GM10248 (cell line): ENCODE data around the gene JAGN1.
A peak's percentile ranks its signal among the peaks of the same experiment; 100 is the strongest.

Experiments used
- CTCF ChIA-PET: fragments of 300-600 bp; sonication (Branson Sonifier 250); formaldehyde crosslinking; extraction: SDS; loops from one replicate; lab custom pipeline; 2021; ENCODE audit warnings: antibody characterized with exemption; lab: Yijun Ruan, JAX
- POLR2A ChIA-PET: fragments of 350-650 bp; sonication (Branson Sonifier 250); formaldehyde crosslinking; extraction: SDS; loops from one replicate; lab custom pipeline; 2020; ENCODE audit warnings: antibody characterized with exemption; lab: Yijun Ruan, JAX
- DNase-seq: peaks from one replicate; pipeline ENCODE4 v3.0.0; 2012; ENCODE audit errors: extremely low spot score
- TF ChIP-seq, protein P1 (sequence below): IDR thresholded peaks from 2 replicates; pipeline ENCODE4 v1.5.1; 2012; ENCODE audit warnings: mild to moderate bottlenecking, low read depth; ENCODE audit errors: extremely low read depth, missing control alignments, control extremely low read depth

The JAGN1 gene

DNA sequence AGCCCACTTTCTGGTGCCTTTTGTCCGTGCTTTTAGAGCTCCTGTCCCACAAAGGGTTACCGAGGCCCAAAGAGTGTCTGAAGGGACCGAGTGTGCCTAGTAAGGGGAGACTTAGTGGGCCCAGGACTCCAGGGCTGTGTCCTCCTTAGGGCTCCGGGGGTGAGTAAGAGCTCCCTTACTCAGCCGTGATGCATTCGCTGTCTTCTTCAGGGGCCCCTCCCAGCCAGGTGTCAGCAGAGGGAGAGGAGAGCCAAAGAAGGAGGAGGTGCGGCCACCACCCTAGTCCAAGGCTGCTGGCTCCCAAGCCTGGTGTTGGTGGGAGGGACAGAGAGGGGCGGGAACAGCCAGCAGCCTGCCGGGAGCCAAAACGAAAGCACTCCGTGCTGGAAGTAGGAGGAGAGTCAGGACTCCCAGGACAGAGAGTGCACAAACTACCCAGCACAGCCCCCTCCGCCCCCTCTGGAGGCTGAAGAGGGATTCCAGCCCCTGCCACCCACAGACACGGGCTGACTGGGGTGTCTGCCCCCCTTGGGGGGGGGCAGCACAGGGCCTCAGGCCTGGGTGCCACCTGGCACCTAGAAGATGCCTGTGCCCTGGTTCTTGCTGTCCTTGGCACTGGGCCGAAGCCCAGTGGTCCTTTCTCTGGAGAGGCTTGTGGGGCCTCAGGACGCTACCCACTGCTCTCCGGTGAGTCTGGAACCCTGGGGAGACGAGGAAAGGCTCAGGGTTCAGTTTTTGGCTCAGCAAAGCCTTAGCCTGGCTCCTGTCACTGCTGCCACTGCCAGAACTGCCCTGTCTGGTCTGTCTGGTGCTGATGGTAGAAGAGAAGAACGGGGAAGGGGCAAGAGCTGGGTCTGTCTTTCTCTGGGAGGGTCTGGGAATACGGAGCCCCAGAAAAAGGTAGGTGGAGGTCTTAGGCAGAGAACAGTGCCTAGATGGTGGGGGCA lies 26.6 kb downstream of the JAGN1 start, which contains the start of gene IL17RC:
Gene IL17RC (plus strand): TSS at position 365 of the 947 bp plus-strand sequence. CDS start 218 bp downstream, at position 583.
- POLR2A ChIA-PET, result interaction anchor here (1.1 kb wide), 1 partner anchor 14 kb away, joined by 3 read pairs; no protein-coding TSS in a partner anchor

DNA sequence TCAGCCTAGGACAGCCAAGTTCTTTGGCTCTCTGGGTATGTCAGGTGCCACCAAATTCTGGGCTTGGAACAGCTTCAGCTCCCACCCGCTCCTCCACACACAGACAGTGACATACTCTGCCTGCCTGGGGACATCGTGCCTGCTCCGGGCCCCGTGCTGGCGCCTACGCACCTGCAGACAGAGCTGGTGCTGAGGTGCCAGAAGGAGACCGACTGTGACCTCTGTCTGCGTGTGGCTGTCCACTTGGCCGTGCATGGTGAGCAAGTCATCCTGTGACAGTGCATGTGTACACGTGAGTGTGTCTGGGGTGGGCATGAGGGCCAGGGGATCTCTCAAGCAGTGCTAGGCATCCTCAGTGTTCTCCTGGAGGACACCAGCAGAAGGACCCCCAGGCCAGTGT lies 27.4 kb downstream of the JAGN1 start:
- ChIA-PET POLR2A (interaction anchor here (0.5 kb wide), 1 partner anchor 8 kb away, joined by 3 read pairs; no protein-coding TSS in a partner anchor), CTCF (no interaction called here)
- TF ChIP-seq, protein P1, sequence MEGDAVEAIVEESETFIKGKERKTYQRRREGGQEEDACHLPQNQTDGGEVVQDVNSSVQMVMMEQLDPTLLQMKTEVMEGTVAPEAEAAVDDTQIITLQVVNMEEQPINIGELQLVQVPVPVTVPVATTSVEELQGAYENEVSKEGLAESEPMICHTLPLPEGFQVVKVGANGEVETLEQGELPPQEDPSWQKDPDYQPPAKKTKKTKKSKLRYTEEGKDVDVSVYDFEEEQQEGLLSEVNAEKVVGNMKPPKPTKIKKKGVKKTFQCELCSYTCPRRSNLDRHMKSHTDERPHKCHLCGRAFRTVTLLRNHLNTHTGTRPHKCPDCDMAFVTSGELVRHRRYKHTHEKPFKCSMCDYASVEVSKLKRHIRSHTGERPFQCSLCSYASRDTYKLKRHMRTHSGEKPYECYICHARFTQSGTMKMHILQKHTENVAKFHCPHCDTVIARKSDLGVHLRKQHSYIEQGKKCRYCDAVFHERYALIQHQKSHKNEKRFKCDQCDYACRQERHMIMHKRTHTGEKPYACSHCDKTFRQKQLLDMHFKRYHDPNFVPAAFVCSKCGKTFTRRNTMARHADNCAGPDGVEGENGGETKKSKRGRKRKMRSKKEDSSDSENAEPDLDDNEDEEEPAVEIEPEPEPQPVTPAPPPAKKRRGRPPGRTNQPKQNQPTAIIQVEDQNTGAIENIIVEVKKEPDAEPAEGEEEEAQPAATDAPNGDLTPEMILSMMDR, result no peak
- DNase-seq, result no peak

More for the DNA sequence above, 26.6 kb downstream of the JAGN1 start, which contains the start of gene IL17RC:
- no peak for DNase-seq
- CTCF ChIA-PET, result interaction anchor here (1.2 to 1.8 kb wide), 3 partner anchors 8 to 16 kb away, joined by 3 to 8 read pairs (median 5); partner anchors contain the start of gene CRELD1
- TF ChIP-seq, protein P1, result no peak

DNA sequence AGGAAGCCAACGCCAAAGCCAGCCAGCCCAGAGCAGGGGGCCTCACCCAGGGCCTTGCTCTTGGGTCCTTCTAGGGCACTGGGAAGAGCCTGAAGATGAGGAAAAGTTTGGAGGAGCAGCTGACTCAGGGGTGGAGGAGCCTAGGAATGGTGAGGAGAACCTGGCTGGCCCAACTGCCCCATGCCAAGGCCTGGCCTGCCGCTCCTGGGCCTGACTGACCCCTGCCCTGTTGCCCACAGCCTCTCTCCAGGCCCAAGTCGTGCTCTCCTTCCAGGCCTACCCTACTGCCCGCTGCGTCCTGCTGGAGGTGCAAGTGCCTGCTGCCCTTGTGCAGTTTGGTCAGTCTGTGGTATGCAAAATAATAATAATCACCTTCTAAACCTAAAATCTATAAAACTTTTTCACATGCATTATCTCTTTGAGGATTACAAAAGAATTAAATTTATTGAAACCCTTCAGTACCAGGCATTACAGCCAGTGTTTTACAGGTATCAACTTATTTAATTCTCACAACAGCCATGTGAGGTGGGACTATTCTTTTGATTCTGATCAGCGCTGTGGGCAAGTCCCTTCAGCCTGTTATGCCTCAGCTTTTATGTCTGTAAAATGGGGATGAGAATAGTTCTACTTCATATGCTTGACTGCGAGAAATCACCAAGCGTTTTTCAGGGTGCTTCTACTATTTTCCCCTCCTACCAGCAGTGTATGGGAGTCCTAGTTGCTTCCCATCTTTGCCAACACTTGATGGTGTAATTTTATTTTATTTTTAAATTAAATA lies 28.0 kb downstream of the JAGN1 start:
- no peak for DNase-seq
- TF ChIP-seq, protein P1, result no peak
- CTCF ChIA-PET, result no interaction called here
- POLR2A ChIA-PET, result interaction anchor here (0.5 kb wide), 1 partner anchor 8 kb away, joined by 3 read pairs; no protein-coding TSS in a partner anchor

DNA sequence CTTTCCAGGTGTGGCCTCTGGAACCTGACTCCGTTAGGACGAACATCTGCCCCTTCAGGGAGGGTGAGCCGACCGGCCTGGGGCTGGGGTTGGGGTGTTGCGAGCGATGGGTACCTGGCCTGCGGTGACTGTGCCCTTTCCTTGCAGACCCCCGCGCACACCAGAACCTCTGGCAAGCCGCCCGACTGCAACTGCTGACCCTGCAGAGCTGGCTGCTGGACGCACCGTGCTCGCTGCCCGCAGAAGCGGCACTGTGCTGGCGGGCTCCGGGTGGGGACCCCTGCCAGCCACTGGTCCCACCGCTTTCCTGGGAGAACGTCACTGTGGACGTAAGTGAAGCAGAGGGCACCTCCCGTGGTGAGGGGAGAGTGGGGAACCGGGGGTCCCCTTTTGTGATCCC lies 37.7 kb downstream of the JAGN1 start:
- TF ChIP-seq, protein P1, result no peak
- ChIA-PET CTCF (no interaction called here), POLR2A (no interaction called here)
- DNase-seq, result no peak

DNA sequence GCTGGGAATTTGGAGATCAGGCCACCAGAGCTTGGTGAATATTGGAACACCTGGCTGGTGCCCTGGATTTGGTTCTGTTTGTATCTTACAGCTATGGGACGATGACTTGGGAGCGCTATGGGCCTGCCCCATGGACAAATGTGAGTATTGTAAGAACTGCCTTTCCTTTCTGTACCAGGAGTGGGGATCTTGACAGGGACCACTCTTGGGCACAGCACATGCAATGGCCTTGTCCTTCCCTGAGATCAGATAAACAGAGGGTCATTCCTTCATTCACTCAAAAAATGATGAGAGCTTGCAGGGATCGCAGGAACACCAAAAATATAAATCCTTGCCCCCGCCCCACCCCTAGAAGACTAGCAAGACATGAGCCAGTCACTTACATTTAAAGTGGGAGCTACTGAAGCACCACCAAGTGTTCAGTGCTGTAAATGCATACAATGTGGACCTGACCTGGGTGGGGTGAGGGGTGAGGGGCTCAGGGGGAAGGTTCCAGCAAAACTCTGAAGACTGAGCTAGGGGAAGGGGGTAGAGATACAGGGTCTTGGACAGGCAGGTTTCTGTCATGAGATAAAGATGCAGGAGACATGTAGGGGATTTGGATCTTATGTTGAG lies 40.5 kb downstream of the JAGN1 start:
- DNase-seq, result no peak
- TF ChIP-seq, protein P1, result peak; percentile 41
- POLR2A ChIA-PET, result interaction anchor here (0.6 to 1.0 kb wide), 3 partner anchors 14 to 172 kb away, joined by 3 to 10 read pairs (median 6); partner anchors contain the start of gene IL17RC
- CTCF ChIA-PET, result interaction anchor here (0.8 to 5.7 kb wide), 19 partner anchors 9 to 428 kb away, joined by 3 to 43 read pairs (median 4); partner anchors contain the start of genes IL17RC, JAGN1, PRRT3 and SEC13
